ENCODE measurements around the gene SP6. TPM values are rescaled to one million over a fixed set of nuclear protein-coding genes. Genes with fewer than 3 reads are reported as not detected.

SP6 gene
- total and polyA plus RNA-seq, 9 donors = 0.18 to 3.2 (median 1.2) TPM

DNA sequence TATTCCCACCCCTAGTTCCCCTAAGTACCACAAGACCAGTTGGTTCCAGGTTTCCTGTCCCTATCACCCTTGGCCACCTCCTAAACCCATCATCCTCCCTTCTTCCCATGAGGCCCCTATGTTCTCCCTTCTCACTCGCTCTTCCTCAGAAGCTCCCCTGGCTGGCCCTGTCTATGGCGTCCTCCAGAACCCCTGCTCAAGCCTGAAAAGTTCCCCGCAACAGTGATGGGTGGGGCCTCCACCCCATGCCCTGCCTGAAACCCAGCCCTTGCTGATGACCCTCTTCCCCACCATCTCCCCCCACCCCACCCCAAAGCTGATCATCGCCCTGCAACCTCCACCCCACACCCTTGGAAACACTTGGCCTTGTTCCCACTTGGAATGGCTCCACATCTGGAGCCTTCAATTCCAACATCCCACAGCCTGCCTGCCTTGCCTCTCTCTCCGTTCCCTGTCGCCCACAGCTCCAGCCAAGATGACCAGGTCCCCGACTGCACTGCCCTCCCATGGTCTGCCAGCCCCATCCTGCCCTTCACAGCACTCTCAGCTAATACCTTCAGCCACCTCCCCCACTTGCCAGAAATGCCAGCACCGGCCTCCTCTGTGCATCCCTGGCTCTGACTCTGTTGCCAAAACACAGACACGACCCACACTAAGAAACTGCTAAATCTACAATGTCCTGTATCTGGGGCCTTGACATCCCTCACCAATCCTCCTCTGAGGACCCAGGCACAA, 39.9 kb downstream of the SP6 start:
- Histone ChIP-seq H3K36me3 (ENCODE audit: control insufficient read depth, insufficient read depth, low read length) (peaks cover 83% of the 10 kb centered on the region), H3K27ac (ENCODE audit: low read length) (no peak overlapping the region)

DNA sequence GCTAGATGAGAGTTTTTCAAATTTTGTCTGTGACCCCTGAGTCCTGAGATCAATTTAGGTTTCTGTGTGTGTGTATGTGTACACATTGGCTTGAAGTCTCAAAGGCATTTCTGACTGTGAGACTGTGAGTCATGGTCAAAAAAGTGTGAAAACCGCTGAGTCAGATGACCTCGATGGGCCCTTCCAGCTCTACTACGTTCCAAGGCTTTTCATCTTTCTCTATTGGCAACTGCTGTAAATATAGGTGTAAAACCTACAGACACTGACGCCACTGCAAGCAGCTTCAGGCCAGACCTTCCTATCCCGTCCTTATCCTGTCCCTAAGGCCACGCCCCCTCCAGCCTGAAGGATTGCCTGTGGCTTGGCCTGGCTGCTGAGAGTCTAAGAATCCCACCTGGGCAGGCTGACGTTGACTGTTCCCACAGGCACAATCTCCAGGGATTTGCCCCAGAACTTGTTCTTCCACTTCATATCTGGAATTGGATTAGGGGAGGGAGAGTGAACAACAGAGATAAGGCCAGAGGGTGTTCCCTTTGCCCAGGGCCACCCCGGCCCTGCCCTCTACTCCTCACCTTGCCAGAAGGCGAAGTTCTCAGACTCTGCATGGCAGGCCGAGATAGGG, 40.7 kb downstream of the SP6 start:
- Histone ChIP-seq H3K4me3 (ENCODE audit: low read length) (no peak overlapping the region), H3K36me3 (ENCODE audit: control insufficient read depth, insufficient read depth, low read length) (peaks cover 76% of the 10 kb centered on the region), H3K27ac (ENCODE audit: low read length) (no peak overlapping the region), H3K4me1 (ENCODE audit: control insufficient read depth, insufficient read depth, low read length) (peaks cover 11% of the 10 kb centered on the region), H3K9me3 (replicated peaks; ENCODE audit: control insufficient read depth, low read depth, low read length) (no peaks in the 10 kb centered on the region), H3K27me3 (ENCODE audit: control insufficient read depth, insufficient read depth, low read length) (no peaks in the 10 kb centered on the region)
- DNase-seq = peak; percentile 1
- 57% methylated on average over 4 of the region's 10 CpGs for WGBS (ENCODE audit: insufficient coverage)

More for the DNA sequence above, 39.9 kb downstream of the SP6 start:
- Histone ChIP-seq H3K4me1 (ENCODE audit: control insufficient read depth, insufficient read depth, low read length) (peaks cover 7% of the 10 kb centered on the region), H3K9me3 (replicated peaks; ENCODE audit: control insufficient read depth, low read depth, low read length) (no peaks in the 10 kb centered on the region), H3K27me3 (ENCODE audit: control insufficient read depth, insufficient read depth, low read length) (no peaks in the 10 kb centered on the region), H3K4me3 (ENCODE audit: low read length) (no peak overlapping the region)
- peak; percentile 9 for DNase-seq
- 83% methylated on average over 9 of the region's 9 CpGs for WGBS (ENCODE audit: insufficient coverage)

DNA sequence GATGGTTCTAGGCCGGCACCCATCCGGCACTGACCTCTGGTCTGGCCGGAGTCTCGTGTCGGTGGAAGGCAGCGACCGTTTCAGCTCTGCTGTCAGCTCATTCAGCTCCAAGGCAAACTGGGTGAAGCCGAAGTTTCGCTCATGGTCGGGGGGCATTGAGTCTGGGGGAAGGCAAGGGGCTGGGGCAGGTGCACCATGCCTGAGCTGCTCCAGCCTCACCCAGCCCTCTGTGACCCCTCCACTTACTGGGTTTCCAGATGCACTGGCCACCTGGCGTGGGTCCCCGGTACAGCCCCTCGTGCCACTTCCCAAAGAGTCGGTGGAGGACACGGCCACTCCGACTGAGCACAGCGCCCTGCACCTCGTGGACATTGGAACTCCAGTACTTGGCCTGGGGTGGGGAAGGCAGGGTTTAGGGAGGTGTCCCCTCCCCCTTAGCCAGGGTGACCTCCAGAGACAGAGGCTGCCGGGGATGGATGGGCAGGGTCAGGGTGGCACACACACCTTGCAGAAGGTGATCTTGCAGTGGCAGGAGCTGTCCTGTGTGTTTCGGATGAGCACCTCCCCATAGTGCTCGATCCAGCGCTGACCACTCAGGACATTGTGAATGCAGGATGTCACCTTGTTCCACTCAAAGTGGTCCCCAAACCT, 42.0 kb downstream of the SP6 start:
- H3K9me3 ChIP-seq (replicated peaks; ENCODE audit: control insufficient read depth, low read depth, low read length) = no peaks in the 10 kb centered on the region
- H3K27ac ChIP-seq (ENCODE audit: low read length) = no peak overlapping the region
- no peak for DNase-seq
- H3K4me3 ChIP-seq (ENCODE audit: low read length) = no peak overlapping the region
- H3K36me3 ChIP-seq (ENCODE audit: control insufficient read depth, insufficient read depth, low read length) = peaks cover 64% of the 10 kb centered on the region
- H3K27me3 ChIP-seq (ENCODE audit: control insufficient read depth, insufficient read depth, low read length) = no peaks in the 10 kb centered on the region
- peaks cover 11% of the 10 kb centered on the region for H3K4me1 ChIP-seq (ENCODE audit: control insufficient read depth, insufficient read depth, low read length)
- 95% methylated on average over 13 of the region's 22 CpGs for WGBS (ENCODE audit: insufficient coverage)

DNA sequence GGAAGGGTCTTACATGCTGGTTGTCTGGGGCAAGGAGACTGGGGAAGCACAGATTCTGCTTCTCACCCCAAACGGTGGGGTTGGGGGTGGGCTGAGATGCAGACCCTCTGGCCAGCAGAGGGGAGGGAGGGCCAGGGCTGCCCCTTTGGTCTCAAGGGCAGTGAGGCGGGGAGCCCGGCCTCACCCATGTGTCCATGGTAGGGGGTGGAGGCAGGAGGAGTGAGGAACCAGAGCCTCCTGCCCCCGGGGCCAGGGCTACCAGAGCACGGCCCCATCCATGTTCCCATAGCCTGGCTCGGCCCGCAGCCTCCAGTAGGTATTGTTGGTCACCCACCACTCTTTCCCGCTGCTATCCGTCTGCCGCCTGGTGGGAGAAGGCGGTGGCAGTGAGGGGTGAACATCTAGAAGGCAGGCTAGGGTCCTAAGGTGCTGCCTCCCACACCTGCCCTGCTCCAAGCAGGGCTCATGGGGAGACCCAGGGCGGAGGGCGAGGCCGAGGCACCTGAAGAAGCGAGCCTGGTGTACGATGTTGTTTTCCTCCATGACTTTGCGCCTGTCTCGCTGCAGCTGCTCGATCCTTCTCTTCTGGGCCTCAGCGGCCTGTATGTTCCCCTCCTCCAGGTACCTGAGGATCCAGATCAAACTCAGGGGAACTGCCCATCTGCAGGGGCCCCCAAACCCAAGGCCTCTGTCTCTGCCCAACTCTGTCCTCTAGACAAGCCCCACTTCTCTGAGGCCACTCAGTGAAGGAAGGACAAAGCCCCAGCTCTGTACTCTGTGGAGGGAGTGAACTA, 42.7 kb downstream of the SP6 start:
- WGBS (ENCODE audit: insufficient coverage) = 90% methylated on average over 16 of the region's 20 CpGs
- Histone ChIP-seq H3K27ac (ENCODE audit: low read length) (no peak overlapping the region), H3K36me3 (ENCODE audit: control insufficient read depth, insufficient read depth, low read length) (peaks cover 56% of the 10 kb centered on the region), H3K4me3 (ENCODE audit: low read length) (no peak overlapping the region), H3K27me3 (ENCODE audit: control insufficient read depth, insufficient read depth, low read length) (no peaks in the 10 kb centered on the region), H3K9me3 (replicated peaks; ENCODE audit: control insufficient read depth, low read depth, low read length) (no peaks in the 10 kb centered on the region), H3K4me1 (ENCODE audit: control insufficient read depth, insufficient read depth, low read length) (peaks cover 11% of the 10 kb centered on the region)
- DNase-seq = peak; percentile 0

DNA sequence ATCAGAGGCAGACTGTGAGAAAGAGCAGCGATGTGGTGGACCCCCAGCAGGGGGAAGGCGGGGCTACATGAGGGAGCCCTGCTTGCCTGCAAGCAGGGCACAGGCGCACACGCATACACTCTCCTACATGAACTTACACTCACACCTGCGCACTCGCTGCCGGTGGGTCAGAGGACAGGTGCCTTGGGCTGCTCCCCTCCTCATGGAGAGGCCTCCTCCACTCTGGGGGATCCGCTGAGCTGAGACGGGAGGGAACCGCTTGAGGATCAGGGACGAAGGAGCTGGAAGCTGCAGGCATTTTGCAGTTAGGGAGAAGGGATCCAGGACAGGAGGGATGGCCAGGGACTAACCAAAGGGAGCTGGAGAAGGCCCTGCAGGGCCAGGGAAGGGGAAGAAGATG, 43.5 kb downstream of the SP6 start:
- Histone ChIP-seq H3K27ac (ENCODE audit: low read length) (no peak overlapping the region), H3K4me1 (ENCODE audit: control insufficient read depth, insufficient read depth, low read length) (peaks cover 11% of the 10 kb centered on the region), H3K4me3 (ENCODE audit: low read length) (no peak overlapping the region), H3K36me3 (ENCODE audit: control insufficient read depth, insufficient read depth, low read length) (peaks cover 48% of the 10 kb centered on the region), H3K27me3 (ENCODE audit: control insufficient read depth, insufficient read depth, low read length) (no peaks in the 10 kb centered on the region), H3K9me3 (replicated peaks; ENCODE audit: control insufficient read depth, low read depth, low read length) (no peaks in the 10 kb centered on the region)
- peak; percentile 0 for DNase-seq
- 80% methylated on average over 7 of the region's 11 CpGs for WGBS (ENCODE audit: insufficient coverage)

DNA sequence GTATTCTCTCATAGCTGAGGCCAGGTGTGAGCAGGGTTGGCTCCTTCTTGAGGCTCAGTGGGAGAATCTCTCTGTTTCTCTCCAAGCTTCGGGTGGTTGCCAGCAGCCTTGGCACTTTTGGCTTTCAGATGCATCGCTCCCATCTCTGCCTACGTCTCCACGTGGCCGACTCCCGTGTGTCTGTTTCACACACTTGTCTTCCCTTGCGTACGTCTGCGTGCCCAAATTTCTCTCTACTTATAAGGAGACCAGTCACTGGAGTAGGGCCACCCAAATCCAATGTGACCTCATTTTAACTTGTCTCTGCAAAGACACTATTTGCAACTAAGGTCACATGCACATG, 44.1 kb downstream of the SP6 start:
- Histone ChIP-seq H3K27me3 (ENCODE audit: control insufficient read depth, insufficient read depth, low read length) (no peaks in the 10 kb centered on the region), H3K4me1 (ENCODE audit: control insufficient read depth, insufficient read depth, low read length) (peaks cover 11% of the 10 kb centered on the region), H3K27ac (ENCODE audit: low read length) (peak overlapping the region; percentile 20), H3K9me3 (replicated peaks; ENCODE audit: control insufficient read depth, low read depth, low read length) (no peaks in the 10 kb centered on the region), H3K36me3 (ENCODE audit: control insufficient read depth, insufficient read depth, low read length) (peaks cover 43% of the 10 kb centered on the region), H3K4me3 (ENCODE audit: low read length) (no peak overlapping the region)
- peak; percentile 2 for DNase-seq
- WGBS (ENCODE audit: insufficient coverage) = 88% methylated on average over 9 of the region's 9 CpGs

DNA sequence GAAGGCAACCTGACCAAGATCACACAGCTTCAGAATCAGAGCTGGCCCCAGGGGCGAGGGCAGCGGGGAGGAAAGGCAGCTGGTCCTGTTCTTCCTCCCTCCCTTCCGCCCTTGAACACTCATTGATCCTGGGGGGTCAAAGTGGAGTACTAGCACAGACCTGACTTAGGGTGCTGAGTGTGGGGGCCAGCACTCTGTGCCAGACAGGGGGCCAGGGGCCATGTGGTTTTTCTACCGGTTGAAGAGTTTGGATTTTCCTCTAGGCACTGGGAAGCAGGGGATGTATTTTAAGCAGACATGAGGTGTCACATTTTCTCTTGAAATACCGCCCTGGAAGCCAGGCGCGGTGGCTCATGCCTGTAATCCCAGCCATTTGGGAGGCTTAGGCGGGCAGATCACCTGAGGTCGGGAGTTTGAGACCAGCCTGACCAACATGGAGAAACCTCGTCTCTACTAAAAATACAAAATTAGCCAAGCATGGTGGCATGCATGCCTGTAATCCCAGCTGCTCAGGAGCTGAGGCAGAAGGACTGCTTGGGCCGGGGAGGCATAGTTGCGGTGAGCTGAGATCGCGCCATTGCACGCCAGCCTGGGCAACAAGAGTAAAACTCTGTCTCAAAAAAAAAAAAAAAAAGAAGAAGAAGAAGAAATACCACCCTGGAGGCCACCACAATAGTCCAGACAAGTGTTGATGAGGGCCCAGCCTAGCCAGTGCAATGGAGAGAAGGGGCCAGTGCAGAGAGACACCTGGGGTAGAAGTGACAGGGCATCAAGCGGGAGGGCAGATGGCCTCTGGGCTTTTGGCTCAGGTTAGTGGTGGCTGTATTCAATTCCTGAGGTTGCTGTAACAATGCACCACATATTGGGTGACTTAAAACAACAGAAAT, 44.7 kb downstream of the SP6 start:
- H3K4me3 ChIP-seq (ENCODE audit: low read length) = no peak overlapping the region

DNA sequence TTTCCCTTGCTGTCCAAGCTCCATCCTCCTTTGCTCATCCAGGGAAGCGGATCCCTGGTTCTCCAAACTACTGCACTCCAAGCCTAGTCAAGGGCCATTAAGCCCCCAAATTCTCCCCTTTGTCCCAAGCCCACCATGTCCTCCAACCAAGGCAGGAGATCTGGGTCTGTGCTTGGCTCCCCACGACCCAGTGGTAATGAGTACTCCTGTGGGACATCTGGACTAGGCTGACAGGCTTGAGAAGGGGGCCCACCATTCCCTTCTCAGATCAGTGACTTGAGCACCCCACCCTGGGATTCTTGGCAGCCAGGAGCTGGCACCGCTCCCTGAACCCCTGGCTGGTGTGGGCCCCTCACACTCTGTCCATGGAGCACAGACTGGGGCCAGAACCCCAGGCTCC, 46.5 kb downstream of the SP6 start:
- Histone ChIP-seq H3K4me3 (ENCODE audit: low read length) (no peak overlapping the region), H3K9me3 (replicated peaks; ENCODE audit: control insufficient read depth, low read depth, low read length) (no peaks in the 10 kb centered on the region), H3K27me3 (ENCODE audit: control insufficient read depth, insufficient read depth, low read length) (peaks cover 2% of the 10 kb centered on the region), H3K27ac (ENCODE audit: low read length) (no peak overlapping the region), H3K4me1 (ENCODE audit: control insufficient read depth, insufficient read depth, low read length) (peaks cover 11% of the 10 kb centered on the region), H3K36me3 (ENCODE audit: control insufficient read depth, insufficient read depth, low read length) (peaks cover 28% of the 10 kb centered on the region)
- WGBS (ENCODE audit: insufficient coverage) = 47% methylated on average over 3 of the region's 3 CpGs
- no peak for DNase-seq

More for the DNA sequence above, 44.7 kb downstream of the SP6 start:
- Histone ChIP-seq H3K27me3 (ENCODE audit: control insufficient read depth, insufficient read depth, low read length) (no peaks in the 10 kb centered on the region), H3K4me1 (ENCODE audit: control insufficient read depth, insufficient read depth, low read length) (peaks cover 11% of the 10 kb centered on the region), H3K9me3 (replicated peaks; ENCODE audit: control insufficient read depth, low read depth, low read length) (no peaks in the 10 kb centered on the region), H3K27ac (ENCODE audit: low read length) (peak overlapping the region; percentile 35), H3K36me3 (ENCODE audit: control insufficient read depth, insufficient read depth, low read length) (peaks cover 41% of the 10 kb centered on the region)
- WGBS (ENCODE audit: insufficient coverage) = 79% methylated on average over 7 of the region's 16 CpGs
- DNase-seq = peak; percentile 16

DNA sequence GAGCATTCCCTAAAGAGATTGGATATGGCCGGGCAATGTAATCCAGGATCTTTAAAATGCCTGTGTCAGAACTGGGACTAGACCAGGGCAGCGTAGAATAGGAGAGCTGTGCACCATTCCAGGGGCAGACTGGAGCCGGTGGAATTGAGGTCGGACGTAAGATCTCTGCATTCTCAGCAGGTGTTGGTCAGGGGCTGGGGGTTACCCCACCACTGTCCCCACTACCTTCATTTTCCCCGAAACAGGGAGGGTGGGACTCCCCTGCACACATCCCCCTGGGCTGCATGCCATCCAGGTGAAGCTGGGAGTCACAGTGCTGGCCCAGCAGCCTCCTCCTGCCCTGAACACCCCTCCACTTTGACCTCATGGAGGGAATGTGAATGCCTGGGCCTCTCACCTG, 47.2 kb downstream of the SP6 start:
- H3K4me3 ChIP-seq (ENCODE audit: low read length) = no peak overlapping the region
- 52% methylated on average over 5 of the region's 6 CpGs for WGBS (ENCODE audit: insufficient coverage)
- DNase-seq = no peak
- H3K4me1 ChIP-seq (ENCODE audit: control insufficient read depth, insufficient read depth, low read length) = peaks cover 11% of the 10 kb centered on the region
- peaks cover 21% of the 10 kb centered on the region for H3K36me3 ChIP-seq (ENCODE audit: control insufficient read depth, insufficient read depth, low read length)
- H3K27me3 ChIP-seq (ENCODE audit: control insufficient read depth, insufficient read depth, low read length) = peaks cover 2% of the 10 kb centered on the region
- no peaks in the 10 kb centered on the region for H3K9me3 ChIP-seq (replicated peaks; ENCODE audit: control insufficient read depth, low read depth, low read length)
- H3K27ac ChIP-seq (ENCODE audit: low read length) = no peak overlapping the region
